ENCODE data around the gene SLC35C1.

The SLC35C1 gene

DNA sequence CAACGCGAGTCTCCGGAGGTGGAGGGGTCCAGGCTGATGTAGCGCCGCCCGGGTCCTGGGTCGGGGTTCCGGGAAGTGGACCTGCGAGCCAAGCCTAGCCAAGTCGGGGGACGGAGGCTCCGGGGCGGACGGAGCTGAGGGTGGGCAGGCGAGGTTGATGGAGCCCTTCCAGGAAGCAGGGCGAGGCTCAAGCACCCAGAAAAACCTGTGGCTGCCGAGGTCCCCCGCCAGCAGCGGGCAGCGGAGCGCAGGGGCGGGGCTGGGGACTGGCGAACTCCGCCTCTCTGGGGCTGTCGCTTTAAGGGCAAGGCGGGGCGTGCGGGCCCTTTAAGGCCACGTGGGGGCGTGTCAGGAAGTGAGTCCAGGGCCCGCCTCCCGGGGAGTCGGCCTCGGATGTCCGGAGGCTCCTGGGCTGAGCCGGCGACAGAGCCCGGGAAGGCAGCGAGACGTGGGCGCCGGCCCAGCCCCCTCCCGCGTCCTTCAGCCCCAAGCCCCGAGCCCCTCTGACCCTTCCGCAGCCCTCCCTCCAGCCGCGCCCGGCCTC, at the start of gene SLC35C1:
Gene SLC35C1, plus strand, starts transcription at position 389 of the 544 bp plus-strand sequence. CDS start 653 bp downstream, outside the sequence.
- DNase-seq = peak; percentile 94

DNA sequence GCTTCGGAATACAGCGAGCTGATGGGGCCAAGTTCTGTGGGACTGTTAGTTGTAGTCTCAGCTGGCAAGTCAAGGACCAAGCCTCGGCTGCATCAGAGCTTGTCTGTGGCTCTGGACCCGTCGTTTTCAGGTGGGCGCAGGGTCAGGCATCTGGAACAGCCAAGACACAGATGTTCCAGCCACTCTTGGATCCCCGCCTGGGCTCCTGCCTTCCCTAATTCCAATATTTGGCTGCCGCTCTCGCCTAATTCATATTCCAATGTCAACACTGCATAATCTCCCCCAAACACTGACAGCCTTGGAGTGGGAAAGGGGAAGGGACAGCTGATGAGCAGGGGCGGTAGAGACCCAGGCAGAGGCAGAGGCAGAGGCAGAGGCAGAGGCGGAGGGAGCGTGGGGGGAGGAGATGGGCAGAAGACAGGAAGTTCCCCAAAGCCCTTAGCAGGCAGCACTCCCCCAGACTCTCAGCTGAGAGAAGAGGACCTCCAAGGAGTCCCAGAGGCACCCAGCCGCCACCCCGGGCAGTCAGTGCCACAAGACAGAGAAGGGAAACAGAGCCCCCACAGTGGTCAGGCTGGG, 49.6 kb upstream of the SLC35C1 start:
- DNase-seq = no peak

- DNase-seq = no peak
Observed at GRCh38 chr11:45756384-45757010, 48.5 kb upstream of the SLC35C1 start.

DNA sequence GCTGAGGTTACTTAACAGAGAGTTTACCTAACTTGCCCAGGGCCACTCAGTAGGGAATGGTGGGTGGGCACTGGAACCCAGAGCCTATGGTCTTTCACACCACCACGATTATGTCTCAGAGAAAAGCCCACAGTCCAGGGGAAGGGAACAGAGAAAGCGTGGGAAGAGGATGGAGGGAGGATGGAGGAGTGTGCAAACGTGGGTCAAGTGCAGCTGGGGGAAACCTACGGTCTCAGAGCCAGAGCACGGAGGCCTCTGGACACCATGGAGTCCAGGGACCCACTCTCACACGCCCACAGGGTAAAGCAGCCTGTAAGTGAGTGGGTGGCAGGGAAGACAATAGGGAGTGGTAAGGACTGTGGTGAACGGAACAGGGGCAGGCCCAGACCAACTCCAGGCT, 47.3 kb upstream of the SLC35C1 start:
- no peak for DNase-seq

GRCh38 chr11:45761659-45762058, 43.3 kb upstream of the SLC35C1 start:
- no peak for DNase-seq

DNA sequence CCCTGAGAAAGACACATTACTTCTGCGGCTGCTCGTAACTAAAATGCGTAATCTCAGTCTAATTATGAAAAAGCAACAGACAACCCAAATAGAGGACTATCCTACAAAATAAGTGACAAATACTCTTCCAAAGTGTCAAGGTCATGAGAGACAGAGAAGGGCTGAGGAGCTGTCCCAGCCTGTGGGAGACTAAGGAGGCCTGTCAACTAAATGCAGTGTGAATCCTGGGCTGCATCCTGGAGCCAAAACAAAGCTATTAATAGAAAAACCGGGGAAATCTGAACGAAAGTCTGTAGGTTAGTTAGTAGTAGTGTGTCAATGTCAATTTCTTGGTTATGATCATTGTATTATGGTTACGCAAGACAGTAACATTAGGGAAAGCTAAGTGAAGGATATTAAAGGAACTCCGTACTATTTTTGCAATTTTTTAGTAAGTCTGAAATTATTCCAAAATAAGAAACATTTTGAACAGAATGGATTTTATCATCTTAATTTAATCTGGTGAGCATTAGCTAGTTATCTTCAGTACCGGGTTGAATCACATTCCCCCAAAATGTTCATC, 39.8 kb upstream of the SLC35C1 start:
- DNase-seq = no peak

DNA sequence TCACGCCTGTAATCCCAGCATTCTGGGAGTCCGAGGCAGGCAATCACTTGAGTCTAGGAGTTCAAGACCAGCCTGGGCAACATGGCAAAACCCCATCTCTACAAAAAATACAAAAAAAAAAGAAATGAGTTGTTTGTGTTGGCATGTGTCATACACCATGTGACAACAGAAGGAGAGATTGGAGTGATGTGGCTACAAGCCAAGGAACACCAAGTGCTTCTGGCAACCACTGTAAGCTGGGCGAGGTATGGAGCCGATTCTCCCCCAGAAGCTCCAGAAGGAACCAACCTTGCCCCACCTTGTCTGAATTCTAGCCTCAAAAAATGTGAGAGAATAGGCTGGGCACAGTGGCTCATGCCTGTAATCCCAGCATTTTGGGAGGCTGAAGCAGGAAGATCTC, 39.1 kb upstream of the SLC35C1 start:
- DNase-seq = no peak

- DNase-seq = no peak
Observed at GRCh38 chr11:45766469-45766868, 38.5 kb upstream of the SLC35C1 start.

DNA sequence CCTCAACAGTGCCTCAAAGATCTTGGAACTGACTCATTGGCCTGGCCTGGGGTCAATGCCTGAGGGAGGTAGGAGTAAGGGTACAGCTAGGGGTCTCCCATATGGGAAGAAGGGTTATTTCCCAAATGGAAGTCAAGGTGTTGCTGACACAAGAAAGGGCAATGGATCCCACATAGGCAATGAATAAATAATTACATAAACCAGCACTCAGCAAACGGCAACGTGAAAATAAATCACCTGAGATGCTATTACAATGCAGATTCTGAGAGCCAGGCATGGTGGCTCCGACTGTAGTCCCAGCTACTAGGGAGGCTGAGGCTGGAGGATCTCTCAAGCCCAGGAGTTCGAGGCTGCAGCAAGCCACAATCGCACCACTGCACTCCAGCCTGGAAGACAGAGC, 36.5 kb upstream of the SLC35C1 start:
- no peak for DNase-seq

- DNase-seq = no peak
Observed at GRCh38 chr11:45769960-45770359, 35.0 kb upstream of the SLC35C1 start.

- peak; percentile 40 for DNase-seq
Observed at GRCh38 chr11:45771193-45771565, 33.8 kb upstream of the SLC35C1 start.

- DNase-seq = peak; percentile 49
Observed at GRCh38 chr11:45771566-45772448, 33.1 kb upstream of the SLC35C1 start.

DNA sequence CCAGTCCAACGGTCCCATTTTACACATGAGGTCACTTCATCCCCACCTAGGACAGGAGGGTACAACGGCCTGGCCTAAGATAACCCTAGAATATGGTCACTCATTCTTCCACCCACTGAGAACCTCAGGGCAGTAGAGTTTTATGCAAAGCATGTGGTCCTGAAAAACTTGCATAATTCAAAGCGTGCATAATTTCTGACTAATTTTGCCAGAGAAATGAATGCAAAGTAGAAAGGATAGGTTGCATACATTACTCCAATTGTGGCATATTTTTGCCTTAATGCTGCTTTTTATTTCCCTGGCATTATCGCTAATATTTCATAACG, 32.5 kb upstream of the SLC35C1 start:
- DNase-seq = no peak

DNA sequence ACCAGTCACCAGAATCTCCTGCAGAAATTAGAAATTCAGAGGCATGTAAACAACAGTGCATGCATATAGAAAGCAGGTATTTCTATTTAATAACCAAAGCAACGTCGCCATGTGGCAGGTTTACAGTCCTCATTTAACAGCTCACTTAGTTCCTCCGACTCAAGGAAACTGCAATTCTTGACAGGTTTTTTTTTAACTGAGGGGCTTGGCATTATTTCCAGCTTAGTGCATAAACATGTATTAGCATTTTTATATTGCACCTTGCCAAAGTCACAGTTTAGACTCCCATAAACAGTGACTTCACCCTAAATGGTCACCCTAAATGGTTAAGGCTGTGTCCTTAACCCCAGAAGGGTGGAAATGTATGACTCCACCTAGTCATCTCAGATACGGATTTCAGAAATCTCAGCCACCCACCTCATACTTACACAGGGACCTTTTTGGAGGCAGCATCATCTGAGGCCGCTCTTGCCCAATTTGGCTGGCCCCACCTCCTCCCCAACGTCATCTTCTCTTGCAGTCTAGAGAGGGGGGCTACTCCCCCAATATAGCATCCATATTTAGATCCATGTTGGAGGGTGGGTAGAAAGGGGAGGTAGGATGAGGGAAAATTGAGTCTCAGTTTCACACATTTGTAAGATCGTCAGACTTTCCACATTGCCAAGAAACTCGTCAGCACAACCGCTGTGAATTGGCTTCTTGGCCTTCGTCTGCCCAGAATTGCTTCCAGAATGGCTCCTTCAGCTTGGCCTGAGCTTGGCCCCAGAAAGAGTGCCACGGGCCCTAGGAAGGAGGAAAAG, 31.8 kb upstream of the SLC35C1 start:
- DNase-seq = no peak

- no peak for DNase-seq
Observed at GRCh38 chr11:45773786-45774655, 30.9 kb upstream of the SLC35C1 start.

GRCh38 chr11:45774786-45775185, 30.2 kb upstream of the SLC35C1 start:
- DNase-seq = no peak

- DNase-seq = no peak
Observed at GRCh38 chr11:45777127-45777969, 27.6 kb upstream of the SLC35C1 start.

GRCh38 chr11:45778341-45778740, 26.6 kb upstream of the SLC35C1 start:
- no peak for DNase-seq

DNA sequence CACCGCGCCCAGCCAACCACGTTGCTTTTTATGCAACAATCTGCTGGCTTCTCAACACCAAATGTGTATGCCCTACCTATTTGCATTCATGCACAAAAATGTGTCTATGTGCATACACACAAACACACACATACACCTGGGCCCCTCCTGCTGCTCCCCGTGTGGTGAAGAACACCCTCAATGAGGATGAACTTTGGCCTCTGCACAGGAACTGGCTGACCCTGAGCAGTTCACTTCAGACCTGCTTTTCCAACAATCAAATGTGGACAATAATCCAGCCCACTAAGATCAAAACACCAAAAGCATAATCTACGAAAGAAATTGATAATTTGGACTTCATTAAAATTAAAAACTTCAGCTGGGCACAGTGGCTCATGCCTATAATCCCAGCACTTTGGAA, 25.3 kb upstream of the SLC35C1 start:
- no peak for DNase-seq

DNA sequence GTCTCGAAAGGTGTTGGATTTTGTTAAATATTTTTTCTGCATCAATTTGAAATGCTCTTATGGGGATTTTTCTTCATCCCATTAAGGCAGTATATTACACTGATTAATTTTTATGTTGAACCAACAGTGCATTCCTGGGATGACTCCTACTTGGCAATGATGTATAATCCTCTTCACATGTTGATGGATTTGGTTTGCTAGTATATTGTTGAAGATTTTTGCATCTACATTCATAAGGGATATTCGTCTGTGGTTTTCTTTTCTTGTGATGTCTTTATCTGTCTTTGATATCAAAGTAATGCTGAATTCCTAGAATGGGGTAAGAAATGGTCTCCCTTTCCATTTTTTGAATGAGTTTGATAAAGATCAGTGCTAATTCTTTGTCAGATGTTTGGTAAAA, 18.7 kb upstream of the SLC35C1 start:
- DNase-seq = no peak

GRCh38 chr11:45788887-45789286, 16.1 kb upstream of the SLC35C1 start:
- no peak for DNase-seq
